Kidney (tissue), 14 donors: ENCODE data around the gene E2F4. TPM values are rescaled to one million over a fixed set of nuclear protein-coding genes. Genes with fewer than 3 reads are reported as not detected.
A peak's percentile ranks its signal among the peaks of the same experiment; 100 is the strongest.

Experiments used
- DNase-seq, 5 donors: peaks; one replicate each; pipeline ENCODE4 v3.0.0-alpha.2; 2013 to 2020
- FAIRE-seq: peaks from 2 replicates; lab custom pipeline; 2012; peaks lifted over from hg19 to GRCh38; lab: Jason Lieb, UNC
- H3K27ac ChIP-seq, 2 donors: one replicate each; pipeline ENCODE4 v1.7.0; 2013; ENCODE audit warnings: low read depth in 2 of 2, low read length in 2 of 2, inconsistent platforms in 1 of 2
- H3K27me3 ChIP-seq: one replicate; pipeline ENCODE4 v1.7.1; 2013; ENCODE audit warnings: low read length, inconsistent platforms; ENCODE audit not compliant: control insufficient read depth, insufficient read depth
- H3K36me3 ChIP-seq, 3 donors: one replicate each; pipeline versions ENCODE4 v1.7.0 to v1.7.1; 2013; ENCODE audit warnings: low read length in 3 of 3, control low read depth in 1 of 3, inconsistent platforms in 1 of 3; ENCODE audit not compliant: insufficient read depth in 3 of 3, control insufficient read depth in 2 of 3
- H3K4me1 ChIP-seq, 3 donors: one replicate each; pipeline versions ENCODE4 v1.7.0 to v1.7.1; 2013; ENCODE audit warnings: low read length in 3 of 3, inconsistent platforms in 1 of 3, low read depth in 1 of 3; ENCODE audit not compliant: control insufficient read depth in 2 of 3, insufficient read depth in 2 of 3
- H3K4me3 ChIP-seq, 3 donors: one replicate each; pipeline versions ENCODE4 v1.7.0 to v1.8.1; 2013; ENCODE audit warnings: low read length in 3 of 3, control low read depth in 1 of 3, inconsistent platforms in 1 of 3
- H3K9ac ChIP-seq, 3 donors: one replicate each; pipeline versions ENCODE4 v1.7.0 to v1.7.1; 2013; ENCODE audit warnings: low read length in 3 of 3, control low read depth in 1 of 3, inconsistent platforms in 1 of 3
- H3K9me3 ChIP-seq, 3 donors: one replicate each; pipeline versions ENCODE4 v1.7.0 to v1.7.1; 2013; ENCODE audit warnings: low read length in 3 of 3, control low read depth in 1 of 3, inconsistent platforms in 1 of 3; ENCODE audit not compliant: control insufficient read depth in 2 of 3, insufficient read depth in 1 of 3
- CTCF ChIP-seq: IDR thresholded peaks from 3 replicates; pipeline ENCODE4 v1.5.1; 2012; ENCODE audit warnings: mild to moderate bottlenecking, moderate library complexity, borderline replicate concordance; ENCODE audit not compliant: insufficient read depth; ENCODE audit errors: extremely low read depth
- intact Hi-C: fragments of 100-400 bp; cut with DNase I; formaldehyde crosslinking; loops from one replicate; pipeline ENCODE4 v1.11.1; 2022
- polyA plus RNA-seq: library from polyadenylated mRNA; stranded (reverse); fragments of 350-450 nt; fragmentation: Illumina TruSeq; extraction: RNeasy Lipid Tissue Mini Kit (QIAGEN cat#74804); gene quantifications from one replicate; pipeline ENCODE4 v1.2.3, GENCODE V29; 2014; ENCODE audit warnings: low read depth, low replicate concordance; ENCODE audit not compliant: insufficient read depth
- total RNA-seq: library from RNA; stranded (reverse); fragmentation: NEBNext Ultra II Directional; extraction: Animal tissue kit (Norgen Biotek cat#: 25700); gene quantifications from one replicate; pipeline ENCODE4 v1.2.1, GENCODE V29; 2021
- donor health status: control.
- donor health status: control.
- donor health status: control.
- donor health status: control.
- donor health status: control.
- donor health status: DM: yes; HTN: yes; CAD: no.
- donor health status: Normal renal cell carcinoma (clear cell type).

E2F4 gene
- total and polyA plus RNA-seq, 2 donors from 2014 or later: 39.1 to 54.4 TPM

GRCh38 chr16:67182288-67182687 is 9.7 kb upstream of the E2F4 start:
- H3K9me3 ChIP-seq: no peaks in the 10 kb centered on the region
- FAIRE-seq (no peak), DNase-seq (no peak)
- H3K4me1 ChIP-seq: peaks cover 0 to 36% (median 9%) of the 10 kb centered on the region in 3 donors
- intact Hi-C loops: no loop called here
- H3K27me3 ChIP-seq: no peaks in the 10 kb centered on the region
- no peak for TF ChIP-seq CTCF
- H3K36me3 ChIP-seq: no peaks in the 10 kb centered on the region
- H3K4me3 ChIP-seq: no peak overlapping the region
- H3K9ac ChIP-seq: no peak overlapping the region
- H3K27ac ChIP-seq: no peak overlapping the region

- H3K27me3 ChIP-seq: no peaks in the 10 kb centered on the region
- peaks cover 0 to 30% (median 9%) of the 10 kb centered on the region in 3 donors for H3K4me1 ChIP-seq
- intact Hi-C loops: no loop called here
- H3K27ac ChIP-seq: peak overlapping the region; percentile 95 to 96
- no peaks in the 10 kb centered on the region for H3K36me3 ChIP-seq
- peak overlapping the region; percentile 76 to 81 (median 79) for H3K4me3 ChIP-seq
- DNase-seq (no peak), FAIRE-seq (no peak)
- no peak for TF ChIP-seq CTCF
- H3K9ac ChIP-seq: peak overlapping the region; percentile 36 to 52 (median 46)
- H3K9me3 ChIP-seq: no peaks in the 10 kb centered on the region
These were observed 8.7 kb upstream of the E2F4 start for GRCh38 chr16:67183284-67183626.

- Histone ChIP-seq H3K9ac (peak within 1 kb of the TSS; percentile 43 to 67 (median 52)), H3K27me3 (no peaks in the 10 kb centered on the region), H3K9me3 (no peaks in the 10 kb centered on the region), H3K27ac (peak within 1 kb of the TSS; percentile 95 to 96), H3K36me3 (no peaks in the 10 kb centered on the region), H3K4me1 (peaks cover 0 to 24% (median 9%) of the 10 kb centered on the region in 3 donors), H3K4me3 (peak within 1 kb of the TSS; percentile 76 to 81 (median 79))
- peak; percentile 96 to 98 (median 98) for DNase-seq
- FAIRE-seq: peak; percentile 93
- intact Hi-C loops: no loop called here
- no peak for TF ChIP-seq CTCF
These were observed 8.1 kb upstream of the E2F4 start, which contains the start of gene MATCAP1 for GRCh38 chr16:67183627-67184452. TSS of gene MATCAP1 (minus strand) at chr16:67183963. CDS start at chr16:67180610, 3,353 bp downstream.
